GM18867 (cell line): ENCODE data around the gene CNGA3.
A peak's percentile ranks its signal among the peaks of the same experiment; 100 is the strongest.

Experiments
- ATAC-seq: cut with Tn5 transposase; IDR thresholded peaks from one replicate; pipeline ENCODE4 v1.9.1; 2021; ENCODE audit warnings: mild to moderate bottlenecking, moderate library complexity; ENCODE audit not compliant: unreplicated experiment

Gene CNGA3

DNA sequence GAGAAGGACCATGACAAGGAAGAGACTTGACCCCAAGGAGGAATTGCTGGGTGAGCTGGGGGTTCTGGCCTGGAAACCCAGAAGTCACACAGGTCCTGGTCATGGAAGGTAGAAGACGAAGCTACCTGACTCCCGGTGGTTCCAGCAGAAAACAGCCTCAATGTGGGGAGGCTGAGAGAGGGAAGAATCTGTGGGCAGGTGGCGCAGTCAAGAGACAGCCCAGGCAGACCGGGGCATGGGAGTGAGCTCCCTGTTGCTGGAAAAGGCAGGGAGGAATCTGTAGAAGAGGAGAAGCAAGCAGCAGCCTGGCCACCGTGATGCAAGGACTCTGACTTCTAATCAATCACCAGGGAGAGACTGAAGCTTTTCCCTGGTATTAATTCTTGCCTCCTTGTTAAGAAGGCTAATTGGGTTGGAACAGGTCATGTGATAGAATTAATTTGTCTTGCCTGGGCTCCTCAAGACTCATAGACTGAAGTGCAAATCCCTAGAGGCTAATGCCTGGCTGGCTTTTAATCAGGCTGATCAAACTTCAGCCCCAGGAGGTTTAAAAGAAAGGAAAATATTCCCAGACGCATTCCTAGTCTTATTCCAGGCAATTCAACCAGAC is 30.1 kb downstream of the CNGA3 start:
- no peak for ATAC-seq

DNA sequence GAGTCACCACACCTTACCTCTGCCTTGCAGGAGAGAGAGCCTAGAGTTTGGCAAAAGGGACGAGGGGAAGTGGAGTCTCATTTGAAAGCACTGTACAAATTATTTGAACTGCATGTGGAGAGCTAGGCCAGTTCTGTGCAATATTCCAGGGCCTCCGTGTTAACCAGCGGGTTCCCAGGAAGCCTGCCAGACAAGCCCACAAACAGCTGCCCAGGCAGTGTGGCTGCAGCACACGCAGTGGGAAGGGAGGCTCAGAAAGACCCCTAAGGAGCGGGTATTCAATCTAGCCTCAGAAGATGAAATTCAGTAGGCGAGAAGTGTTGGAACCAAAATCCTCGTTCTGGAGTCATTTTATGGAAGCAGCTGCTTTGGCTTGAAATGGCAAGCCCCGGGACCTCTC is 30.7 kb downstream of the CNGA3 start:
- ATAC-seq = no peak

DNA sequence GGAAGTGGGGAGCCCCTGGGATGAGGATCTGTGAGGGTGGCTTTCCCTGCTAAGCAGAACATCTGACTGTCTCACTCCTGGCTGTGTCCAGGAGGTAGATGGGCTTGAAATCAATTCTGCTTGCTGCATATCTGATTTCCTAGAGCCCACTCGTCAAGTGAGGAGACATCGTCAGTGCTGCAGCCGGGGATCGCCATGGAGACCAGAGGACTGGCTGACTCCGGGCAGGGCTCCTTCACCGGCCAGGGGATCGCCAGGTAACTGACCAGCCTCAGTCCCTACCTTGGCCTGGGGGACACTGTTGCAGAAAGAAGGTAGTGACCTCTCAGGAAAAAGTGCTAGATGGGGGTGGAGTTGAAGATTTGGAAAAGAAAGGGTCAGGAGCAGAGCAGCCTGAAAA is 31.3 kb downstream of the CNGA3 start:
- ATAC-seq = no peak

DNA sequence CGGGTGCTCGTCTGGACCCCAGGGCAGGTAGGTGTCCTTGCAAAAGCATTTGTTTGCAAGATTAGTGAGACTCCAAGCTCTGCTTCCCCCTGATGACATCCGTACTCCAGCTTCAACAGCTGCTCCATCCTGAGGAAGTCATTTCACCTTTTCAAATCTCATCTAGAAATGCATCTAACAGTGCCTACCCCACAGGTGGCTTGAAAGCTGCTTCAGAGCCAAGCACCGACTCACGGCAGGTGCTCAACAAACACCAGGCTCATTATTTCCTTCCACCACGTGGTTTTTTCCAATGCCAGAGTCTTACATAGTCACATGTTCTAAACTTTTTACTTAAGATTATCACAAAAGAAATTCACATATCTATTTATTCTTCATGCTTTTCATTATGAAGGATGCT is 31.9 kb downstream of the CNGA3 start:
- no peak for ATAC-seq

DNA sequence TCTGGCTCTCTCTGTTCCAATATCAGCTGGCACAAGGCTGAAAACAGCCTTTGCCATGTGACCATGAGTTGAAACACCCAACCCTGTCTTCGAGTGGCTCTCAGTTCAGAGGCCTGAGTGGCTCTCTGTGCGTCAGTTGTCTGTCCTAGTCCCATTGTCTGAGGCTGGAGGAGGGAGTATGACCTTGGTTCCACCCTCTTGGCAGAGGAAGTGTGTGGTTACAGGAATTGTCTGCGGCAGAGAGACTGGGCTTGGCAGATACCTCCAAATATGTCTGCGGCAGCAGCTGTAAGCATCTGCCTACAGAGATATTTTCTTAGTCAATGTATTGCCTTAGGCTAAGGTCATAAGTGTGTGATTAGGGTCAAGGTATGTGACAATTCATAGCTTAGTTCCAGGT is 32.6 kb downstream of the CNGA3 start:
- ATAC-seq = no peak

DNA sequence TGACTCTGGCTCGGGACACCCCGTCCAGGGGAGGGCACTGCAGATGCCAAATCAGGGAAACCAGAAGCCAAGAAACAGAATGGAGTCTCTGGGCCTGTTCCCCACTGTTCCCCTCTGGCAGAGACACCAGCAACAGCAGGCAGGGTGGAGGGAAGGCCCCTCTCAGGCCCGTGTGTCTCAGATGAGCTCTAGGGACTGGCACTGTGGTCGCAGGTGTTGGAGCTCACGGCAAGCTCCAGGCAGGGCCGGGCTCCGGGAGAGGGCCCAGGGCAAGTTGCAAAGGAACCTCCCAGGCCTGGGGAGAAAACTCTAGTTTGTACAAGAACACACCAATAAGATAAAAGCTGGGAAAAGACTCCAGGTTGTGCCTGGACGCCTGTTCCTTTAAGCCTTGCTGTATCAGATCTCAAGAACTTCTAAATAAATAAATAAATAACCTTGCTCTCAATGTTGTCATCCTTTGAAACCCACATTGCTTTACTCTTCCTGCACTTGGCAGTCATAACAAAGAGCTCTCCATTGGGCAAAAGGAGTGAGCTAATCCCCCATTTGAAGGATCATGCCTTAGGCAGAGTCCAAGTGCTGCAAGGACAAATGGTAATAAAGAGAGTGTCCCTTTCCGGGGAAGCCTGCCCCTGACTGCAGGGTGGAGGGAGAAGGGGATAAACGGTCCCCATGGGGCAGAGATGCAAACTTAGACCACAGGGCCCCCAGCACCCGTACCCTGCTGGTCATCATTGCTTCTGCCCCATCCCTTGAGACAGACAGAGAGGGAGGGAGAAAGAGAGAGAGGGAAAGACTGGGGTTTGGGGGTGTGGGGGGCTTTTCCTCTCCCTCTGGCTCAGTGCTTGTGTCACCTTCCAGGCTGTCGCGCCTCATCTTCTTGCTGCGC is 33.3 kb downstream of the CNGA3 start:
- ATAC-seq = no peak

DNA sequence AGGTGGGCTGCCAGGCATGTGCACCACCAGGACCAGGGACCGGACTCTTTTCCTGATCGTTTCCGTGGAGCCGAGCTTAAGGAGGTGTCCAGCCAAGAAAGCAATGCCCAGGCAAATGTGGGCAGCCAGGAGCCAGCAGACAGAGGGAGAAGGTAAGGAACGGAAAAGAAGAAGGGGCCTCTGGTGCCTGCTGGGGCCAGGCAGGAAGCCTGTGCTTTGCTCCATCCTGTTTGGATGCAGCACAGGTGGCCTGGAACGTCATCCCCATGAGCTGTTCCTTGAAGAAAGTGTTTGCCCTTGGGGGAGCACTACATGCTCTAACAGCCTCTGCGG is 33.9 kb downstream of the CNGA3 start:
- ATAC-seq = no peak

DNA sequence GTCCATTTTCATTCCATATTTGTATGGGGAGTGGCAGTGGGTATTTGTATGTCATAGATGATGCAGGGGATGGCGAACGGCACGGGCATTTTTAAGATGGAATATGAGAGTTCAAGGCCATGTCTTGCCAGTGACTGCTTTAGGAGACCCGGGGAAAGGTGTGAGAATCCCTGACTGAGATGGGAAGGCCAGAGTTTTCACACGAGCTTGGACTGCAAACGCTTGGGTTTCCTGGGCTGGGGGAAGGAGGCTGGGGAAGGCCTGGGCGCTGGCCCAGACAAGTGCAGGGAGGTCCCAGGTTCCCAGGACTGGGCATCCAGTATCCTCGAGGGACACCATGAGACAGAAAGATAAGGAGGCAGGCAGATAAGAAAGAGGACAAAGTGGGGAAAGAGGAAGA is 35.2 kb downstream of the CNGA3 start:
- ATAC-seq = no peak

DNA sequence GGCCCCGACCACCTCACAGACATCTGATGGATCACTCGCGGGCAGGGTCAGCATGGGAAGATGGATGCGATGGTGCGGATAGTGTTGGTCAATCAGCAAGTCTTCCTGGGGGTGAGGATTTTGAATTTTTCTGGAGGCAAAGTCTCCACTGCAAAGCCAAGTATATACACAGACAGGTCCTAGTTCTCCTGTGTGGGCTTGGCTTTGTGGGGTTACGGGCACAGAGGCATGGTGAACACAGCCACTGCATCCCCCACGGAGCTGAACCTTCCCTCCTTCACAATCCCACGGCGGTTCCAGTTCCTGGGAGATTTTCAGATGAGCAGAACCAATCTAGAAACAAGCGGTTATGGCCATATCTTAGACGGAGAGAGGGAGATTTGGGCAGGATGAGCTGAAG is 35.8 kb downstream of the CNGA3 start:
- no peak for ATAC-seq

DNA sequence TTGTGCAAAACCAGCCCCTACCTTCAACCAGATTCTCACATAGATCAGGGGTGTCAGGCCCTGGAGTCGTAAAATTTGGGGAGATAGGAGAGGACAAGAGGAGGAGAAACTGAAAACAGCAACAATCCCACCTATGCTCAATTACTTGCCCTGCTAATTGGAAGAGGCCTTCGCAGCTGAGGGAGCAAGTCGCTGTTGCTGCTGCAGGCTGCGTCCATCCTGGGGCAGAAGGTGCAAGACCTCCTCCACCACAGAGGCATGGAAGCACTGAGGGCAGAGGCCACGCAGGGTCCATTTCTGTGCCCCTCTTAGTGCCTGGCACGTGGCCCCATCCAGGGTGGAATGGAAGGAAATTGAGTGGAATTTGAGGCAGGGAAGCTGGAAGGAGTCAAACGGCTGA is 36.5 kb downstream of the CNGA3 start:
- ATAC-seq = no peak

DNA sequence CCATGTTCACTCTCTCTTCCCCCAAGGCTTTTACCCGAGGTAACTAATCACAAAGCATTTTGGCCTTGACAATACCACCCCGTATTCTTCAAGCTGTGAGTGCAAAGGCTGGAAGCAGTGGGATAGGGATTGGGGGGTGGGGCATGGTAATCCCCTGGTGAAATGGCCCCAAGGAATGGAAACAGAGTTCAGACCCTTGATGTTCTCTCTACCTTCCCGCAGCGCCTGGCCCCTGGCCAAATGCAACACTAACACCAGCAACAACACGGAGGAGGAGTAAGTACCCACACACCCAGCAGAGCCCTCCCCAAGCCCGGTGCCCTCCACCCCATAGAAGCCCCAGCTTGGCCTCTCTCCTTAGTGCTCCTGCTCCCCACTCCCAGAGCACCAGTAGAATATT is 36.9 kb downstream of the CNGA3 start:
- ATAC-seq = no peak

DNA sequence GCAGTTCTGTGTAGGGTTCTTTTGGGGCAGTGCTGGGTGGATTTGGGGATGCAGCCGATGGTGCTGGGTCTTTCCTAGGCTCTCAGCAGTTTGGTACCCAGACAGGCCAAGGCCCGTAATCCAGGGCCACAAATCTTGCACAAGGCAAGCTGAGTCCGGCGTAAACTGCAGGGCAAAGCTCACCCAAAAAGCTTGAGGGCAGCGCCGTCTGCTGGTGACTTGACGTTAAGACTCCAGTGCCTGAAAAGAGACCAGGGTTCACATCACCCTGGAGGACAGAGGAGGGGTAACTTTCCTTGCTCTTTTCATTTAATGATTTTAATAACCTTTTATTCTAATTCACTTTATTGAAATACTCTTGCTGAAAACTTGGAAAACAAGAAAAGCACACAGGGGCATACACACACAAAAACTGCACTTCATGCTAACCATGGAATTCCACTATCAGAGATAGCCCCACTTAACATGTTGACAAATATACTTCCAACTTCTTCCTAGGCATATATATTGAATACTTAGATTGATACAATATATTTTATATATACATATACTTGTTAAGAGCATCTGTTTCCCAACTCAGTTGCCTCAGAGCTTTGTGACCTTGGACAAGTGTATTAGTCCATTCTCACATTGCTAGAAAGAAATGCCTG is 38.9 kb downstream of the CNGA3 start:
- peak; percentile 86 for ATAC-seq

DNA sequence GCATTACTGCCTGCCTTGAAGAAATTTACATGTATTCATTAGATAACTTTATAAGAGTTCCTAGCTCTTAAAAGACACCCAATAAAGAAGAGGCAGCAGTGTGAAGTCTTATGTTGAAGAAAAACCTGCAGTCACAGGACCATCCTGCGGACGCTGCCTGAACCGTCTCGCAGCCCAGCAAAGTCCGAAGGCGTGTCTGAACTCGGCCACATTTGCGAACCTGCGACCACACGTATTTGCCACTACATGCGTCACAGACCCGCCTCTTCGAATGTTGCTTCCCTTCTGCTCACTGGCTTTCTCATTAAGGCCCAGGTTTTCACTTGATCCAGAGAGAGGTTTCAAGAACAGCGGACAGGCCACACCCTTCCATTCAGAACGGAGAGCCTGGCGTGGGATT is 41.2 kb downstream of the CNGA3 start:
- ATAC-seq = no peak

DNA sequence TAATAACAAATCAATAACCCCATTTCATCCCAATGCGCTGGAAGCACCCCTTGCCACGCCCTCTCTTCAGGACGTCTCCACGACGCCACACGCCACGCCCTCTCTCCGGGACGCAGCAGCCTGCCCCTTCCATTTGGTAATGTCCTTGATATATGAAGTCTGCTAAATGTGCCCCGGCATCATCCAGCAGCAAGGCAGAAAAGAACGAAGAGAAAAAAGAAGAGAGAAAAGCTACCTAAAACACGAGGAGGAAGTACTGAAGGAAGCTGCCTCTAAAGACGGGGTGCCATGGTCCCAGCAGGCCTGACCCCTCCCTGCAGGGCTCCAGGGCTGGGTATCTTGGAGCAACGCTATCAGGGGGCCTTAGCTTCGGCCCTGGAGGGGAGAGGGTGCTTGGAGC is 41.8 kb downstream of the CNGA3 start:
- no peak for ATAC-seq

DNA sequence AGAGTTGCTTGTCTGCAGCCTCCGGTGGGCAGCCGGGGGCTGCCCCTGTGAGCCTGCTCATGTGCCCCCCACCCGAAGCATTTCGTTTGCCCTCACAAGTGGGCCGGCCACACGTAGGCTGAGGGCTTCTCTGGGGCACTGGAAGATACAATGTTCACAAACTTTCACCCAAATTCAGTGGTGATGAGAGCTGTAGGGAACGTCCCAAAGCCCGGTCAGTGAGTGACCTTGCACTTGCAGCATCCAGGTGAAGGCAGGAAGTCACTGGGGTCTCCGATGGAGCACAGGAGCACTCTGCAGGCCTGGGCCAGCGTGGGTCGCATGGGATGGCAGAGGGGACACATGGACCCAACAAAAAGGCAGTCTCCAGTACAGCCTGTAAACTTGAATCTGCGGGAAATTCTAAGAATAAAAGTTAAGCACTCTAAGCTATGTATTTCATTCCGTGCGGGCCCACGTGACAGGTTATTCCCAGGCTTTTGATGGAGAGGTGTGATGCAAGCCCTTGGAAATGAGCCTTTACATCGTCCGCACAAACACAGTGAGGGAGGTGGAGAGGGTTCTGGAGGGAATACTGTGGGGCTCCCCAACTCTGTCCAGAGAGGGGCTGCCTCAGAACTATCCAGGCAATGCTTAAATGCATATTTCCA is 42.5 kb downstream of the CNGA3 start:
- no peak for ATAC-seq

DNA sequence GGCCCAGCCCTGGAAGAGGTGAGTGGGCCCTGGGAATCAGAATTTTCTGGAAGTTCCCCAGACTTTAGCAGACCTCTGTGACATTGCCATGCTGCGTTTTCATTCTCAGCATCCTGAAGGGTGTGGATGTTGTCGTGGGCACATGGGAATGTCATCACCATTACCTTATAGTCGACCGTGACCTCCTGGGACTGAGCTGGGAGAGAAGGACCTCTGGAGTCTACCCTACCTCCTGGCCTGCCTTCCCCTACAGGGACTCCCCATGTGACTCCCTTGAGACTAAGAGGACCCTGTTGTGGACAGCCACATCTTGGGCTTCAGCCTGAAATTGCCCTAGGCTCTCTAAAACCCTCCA is 43.0 kb downstream of the CNGA3 start:
- no peak for ATAC-seq

DNA sequence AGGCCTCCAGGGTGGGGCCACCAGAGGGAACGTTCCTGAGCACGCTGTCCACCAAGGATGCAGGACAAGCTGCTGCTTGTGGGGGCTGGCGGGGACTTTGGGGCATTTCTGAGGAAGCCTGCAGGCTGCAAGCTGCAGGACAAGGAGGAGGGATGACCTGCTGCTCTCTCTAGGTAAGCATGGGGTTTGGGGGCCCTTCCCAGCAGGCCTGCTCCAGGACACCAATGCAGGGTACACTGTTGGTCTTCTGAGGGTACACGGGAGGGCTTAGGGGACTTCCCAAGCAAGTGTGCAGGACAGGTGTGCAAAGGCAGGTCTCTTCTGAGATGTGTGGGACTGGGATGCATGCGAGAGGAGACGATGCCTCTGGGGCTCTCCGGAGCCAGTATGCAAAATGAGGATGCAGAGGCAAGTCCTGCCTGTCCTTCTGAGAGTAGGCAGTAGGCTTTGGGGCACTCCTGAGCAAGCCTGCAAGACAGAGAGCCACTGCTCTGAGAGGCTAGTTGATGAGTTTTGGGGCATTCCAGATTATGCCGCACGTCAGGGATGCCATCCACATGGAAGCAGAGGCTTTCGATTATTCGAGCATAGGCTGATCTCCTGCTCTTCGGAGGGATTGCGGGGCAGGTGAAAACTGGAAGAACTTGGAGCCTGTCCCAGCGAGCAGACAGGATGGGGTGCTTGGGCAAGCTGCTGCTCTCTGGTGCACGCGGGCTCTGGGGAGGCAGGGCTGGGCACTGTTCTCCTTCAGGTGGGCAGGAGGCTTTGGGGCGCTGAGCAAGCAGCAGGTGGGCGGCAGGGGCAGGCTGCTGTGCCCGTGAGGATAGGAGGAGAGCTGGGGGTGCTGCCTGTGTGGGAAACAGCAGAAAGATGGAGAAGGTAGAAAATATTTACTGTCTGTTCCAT is 44.6 kb downstream of the CNGA3 start:
- ATAC-seq = no peak

DNA sequence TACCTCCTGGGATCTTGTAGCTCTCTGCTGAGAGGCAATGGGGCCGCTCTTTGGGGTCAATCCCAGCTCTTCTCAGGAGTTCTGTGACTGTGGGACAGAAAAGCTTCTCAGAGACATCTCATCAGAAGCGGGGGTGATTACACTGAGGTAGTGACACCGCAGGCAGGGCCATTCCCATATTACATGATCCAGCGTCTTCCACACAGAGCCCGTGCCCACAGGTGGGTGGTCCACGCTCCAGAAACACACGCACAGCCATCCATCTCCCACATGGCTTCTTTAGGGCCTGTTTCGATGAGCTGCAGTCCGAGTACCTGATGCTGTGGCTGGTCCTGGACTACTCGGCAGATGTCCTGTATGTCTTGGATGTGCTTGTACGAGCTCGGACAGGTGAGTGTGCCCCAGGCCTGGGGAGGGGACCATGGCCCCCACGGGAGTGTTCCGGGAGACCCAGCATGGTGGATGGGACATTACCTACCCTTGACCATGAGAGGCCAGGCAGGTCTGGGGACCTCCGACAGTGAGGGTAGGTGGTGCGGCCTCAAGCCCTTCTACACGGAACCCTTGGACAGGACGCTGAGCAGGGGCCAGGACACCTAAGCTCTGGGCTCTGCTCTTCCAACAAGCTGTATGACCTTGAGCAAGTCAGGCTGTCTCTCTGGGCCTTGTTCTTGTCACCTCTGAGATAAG is 45.5 kb downstream of the CNGA3 start:
- ATAC-seq = no peak

DNA sequence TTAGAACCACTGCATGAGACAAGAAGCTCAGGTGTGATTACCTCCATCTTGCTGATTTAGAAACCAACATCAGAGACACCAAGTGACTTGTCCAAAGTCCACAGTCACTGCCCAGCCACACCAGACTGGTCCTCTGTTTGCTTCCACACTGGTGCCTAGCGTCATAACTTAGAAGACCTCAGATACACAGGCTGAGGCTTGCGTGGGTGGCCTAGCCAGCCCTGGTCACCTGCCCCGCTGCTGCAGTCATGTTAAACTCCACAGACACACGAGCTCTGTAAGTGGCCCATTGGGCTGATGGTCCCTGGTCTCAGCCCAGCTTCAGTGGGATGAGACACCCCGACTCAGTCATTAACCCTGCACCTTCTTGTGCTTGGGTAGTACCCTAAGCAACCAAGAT is 47.1 kb downstream of the CNGA3 start:
- ATAC-seq = no peak

DNA sequence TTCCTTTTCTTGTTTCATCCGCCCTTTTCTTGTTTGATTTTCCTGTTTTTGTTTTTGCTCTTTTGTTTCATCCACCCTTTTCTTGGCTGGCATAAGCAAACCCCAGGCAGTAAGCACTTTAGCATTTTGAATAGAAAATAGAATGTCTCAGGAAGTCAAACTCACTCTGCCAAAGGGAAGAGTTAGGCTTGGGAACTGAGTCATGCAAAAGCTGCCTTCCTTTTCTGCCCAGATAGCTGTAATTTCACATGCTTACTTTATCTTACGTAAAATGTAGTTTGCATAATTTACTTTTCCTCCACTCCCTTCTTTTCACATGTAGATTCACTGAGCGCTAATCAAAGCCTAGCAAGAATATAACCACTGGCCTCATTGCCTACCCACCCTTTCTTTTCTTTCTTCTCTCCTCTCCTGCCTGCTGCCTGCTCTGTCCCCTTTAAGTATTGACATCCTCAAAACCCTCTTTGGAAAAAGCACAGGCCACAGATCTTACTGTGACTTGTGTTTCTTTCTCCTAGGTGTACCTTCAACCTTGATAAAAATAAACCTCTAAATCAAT is 48.4 kb downstream of the CNGA3 start:
- no peak for ATAC-seq
